T follicular helper cell (primary cell): ENCODE measurements around the gene GALNT9.
"Not testable (repeated sequence)": the region's sequence is repeated elsewhere in the genome, so short reads cannot be mapped to it uniquely, and the experiment has no call there.

Source experiments
- DNase-seq: peaks from one replicate; pipeline ENCODE4 v3.0.0-alpha.2; 2020; ENCODE audit warnings: low read depth

The GALNT9 gene

DNA sequence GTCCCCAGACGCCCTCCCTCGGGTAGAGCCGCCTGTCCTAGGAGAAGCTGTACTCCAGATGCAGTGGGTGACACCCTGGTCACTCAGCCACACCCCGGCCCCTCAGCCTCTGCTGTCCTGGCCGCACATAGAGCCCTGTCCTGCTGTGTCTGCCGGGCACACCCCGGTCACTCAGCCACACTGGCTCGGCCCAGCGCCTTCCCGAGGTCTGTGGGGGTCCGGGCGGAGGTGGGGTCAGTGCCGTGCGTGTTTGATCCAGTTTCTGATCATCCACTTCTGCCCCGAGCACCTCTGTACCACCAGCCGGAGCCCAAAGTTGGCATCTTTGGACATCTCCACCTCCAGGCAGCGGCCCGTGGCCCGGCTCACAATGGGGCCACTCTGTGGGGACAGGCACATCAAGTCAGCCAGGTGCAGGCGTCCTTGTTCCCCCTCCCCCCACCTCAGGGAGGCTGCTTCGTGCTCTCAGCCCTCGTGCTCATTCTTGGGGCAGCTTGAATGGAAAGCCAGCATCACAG, 132.5 kb downstream of the GALNT9 start:
- DNase-seq, result no peak

DNA sequence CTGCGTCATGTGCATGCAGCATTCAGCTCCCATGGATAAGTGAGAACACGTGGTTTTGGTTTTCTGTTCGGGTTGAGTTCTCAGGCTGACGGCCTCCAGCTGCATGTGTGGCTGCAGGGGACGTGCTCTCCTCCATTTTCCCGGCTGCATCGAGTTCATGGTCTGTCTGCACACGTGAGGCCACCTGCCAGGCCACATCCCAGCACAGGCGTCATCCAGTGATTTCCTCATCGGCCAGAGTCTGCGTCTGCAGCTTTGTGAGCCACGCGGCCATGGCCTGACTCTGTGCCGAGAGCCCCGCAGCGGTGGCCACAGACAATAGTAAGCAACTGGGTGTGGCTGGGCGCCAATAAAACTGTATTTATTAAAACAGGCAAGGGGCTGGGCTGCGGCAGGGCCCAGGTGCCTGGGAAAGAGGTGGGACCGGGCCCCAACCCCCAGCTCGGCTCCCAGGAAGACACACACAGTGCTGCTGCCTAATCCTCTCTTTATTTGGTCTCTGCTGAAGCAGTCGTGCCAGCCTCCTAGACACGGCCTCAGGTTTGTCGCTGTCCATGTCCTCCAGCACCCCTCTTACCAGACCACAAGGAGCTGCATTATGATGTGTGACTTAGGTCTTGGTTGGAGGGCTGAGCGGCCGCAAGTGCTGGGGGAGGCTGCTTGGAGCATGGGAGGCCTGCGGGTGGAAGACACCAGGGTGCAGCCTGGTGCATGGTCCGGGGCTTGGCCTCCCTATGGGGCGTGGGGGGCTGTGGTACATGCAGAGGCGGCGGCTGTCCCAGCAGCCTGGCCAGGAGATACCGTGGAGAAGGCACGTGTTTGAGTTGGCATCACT, 133.1 kb downstream of the GALNT9 start:
- no peak for DNase-seq

DNA sequence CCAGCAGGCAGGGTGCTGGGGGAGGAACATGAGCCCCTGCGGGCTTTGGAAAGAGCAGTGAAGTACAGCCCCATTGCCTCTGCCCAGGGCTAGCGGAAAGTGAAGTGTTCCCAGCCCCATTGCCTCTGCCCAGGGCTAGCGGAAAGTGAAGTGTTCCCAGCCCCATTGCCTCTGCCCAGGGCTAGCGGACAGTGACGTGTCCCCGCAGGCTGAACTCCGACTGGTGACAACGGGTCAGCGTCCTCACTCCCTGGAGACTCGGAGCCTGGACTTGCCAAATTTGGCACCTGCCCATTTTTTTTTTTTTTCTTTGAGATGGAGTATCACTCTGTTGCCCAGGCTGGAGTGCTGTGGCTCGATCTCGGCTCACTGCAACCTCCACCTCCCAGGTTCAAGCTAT, 134.1 kb downstream of the GALNT9 start:
- DNase-seq, result not testable (repeated sequence)

DNA sequence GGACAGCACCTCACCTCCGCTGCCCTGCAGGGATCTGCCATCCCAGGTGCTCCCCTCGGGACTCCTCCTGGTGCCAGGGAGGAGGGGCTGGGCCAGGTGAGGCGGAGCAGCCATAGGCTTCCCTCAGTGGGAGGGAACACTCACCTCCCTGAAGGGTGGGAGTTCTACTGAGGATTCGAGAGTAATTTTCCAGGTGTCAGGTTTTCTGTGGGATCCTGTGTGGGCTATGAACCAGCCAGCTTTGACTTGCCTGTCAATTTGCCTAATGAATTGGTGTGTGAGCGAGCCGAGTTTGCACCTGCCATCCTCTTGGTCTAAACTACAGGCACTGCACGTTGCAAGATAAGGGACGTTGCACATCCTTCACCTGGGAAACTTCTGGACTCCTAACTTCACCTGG, 134.8 kb downstream of the GALNT9 start:
- DNase-seq, result no peak

DNA sequence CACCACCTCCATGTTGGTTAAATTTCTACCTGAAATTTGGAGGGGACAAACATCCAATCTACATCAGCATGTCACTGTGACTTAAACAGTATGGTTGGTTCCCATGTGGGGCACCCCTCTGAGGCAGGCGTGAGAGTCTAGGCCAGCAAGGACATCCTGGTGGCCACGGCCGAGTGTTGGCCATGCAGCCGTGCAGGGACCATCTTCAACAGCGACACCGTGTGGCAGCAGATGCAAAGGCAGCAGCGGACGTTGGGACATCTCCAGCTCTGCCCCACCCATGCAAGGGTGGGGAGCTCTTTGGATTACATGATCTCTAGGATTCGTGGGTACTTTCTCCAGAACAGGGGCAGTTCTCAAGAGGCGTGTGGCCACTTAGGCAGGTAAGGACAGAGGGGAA, 135.3 kb downstream of the GALNT9 start:
- DNase-seq, result no peak

DNA sequence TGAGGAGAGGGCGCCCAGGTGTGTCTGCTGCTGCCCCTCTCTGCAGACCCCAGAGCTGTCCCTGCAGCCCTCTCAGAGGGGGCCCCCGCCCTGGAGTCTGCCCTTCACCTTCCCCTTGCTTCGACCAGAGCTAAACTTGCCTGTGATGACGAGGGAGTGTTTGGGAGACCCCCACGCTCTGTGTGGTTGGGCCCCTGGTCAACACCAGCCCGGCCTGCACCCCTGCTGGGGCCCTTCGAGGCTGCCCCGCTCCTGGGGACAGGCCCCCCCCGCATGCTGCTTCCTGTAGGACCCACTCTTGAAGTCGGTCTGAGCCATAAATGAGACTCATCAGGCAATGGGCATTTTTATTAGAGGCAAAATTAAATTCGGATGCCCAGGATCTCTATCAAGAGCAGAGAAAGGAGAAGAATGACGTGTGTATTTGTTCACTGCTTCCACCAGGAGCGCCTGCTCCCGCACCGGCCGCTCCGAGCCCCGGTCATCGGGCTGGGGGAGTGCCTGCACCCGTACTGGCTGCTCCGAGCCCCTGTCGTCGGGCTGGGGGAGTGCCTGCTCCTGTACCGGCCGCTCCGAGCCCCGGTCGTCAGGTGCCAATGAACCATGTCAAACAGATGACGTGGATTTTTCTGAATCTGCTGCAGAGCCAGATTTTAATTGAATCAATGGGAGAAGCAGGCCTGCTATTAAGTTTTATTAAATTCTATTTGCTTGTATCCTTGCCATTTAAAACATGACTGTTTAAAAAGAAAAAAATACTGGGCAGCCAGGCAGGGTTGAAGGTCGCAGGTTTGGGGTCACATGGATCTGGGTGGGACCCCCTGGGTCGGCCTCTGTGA, 137.5 kb downstream of the GALNT9 start:
- no peak for DNase-seq

DNA sequence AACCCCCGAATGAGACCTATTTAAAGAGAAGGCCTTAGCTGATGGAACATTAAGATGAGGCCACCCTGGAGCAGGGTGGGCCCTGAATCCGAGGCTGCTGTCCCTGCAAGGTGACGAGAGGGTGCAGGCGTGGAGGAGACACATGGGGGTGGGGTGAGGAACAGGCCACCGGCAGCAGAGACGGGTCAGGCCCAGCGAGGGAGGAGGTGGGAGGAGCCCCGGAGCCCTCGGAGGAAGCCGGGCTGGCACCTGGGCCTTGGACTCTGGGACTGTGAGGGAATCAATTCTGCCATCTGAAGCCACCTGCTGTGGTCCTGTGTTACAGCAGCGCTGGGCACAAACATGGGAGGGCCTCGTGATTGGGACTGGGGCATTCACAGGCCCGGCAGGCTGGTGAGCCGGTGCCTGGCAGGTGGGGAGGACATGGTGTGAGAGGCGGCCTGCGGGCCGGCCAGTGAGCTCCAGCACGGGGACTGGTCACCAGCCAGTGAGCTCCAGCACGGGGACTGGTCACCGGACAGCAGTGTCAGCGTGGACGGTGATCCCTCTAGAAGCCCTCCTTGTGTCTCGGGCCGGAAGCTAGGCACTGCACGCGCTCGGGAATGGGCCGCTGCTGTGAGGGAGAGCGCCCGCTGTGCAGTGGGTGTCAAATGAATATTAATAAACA, 138.4 kb downstream of the GALNT9 start:
- no peak for DNase-seq

DNA sequence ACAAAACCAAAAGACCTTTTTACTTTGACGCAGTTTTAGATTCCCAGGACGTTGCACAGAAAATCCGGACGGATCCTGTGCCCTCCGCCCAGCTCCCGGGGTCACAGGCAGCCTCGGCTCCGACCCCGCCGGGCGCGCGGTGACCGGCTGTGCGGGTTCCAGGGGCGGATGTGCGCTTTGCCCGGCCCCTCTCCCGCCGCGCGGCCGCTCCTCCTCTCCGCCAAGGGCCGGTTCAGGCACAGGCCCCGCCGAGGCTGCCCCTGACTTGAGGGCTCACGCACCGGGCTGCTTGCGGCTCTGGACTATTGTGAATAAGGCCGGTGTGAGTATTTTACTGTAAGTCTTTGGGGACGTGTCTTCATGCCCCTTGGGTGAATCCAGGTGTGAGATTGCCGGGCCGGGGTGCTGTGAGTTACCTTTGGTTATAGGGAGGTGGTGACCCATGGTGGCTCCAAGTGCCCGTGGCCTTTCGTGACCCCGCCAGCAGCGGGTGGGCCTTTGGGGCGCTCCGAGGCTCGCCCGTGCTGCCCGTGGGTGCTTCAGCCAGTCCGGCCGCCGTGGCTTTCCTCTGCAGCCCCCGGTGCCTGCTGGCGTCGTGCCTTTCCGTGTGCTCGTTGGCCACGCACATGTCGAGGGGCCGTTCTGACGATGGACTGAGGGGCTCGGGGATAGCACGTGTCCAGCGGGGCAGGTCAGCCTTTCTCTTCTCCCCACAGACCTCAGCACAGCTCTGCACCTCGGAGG, 139.2 kb downstream of the GALNT9 start:
- DNase-seq, result no peak

DNA sequence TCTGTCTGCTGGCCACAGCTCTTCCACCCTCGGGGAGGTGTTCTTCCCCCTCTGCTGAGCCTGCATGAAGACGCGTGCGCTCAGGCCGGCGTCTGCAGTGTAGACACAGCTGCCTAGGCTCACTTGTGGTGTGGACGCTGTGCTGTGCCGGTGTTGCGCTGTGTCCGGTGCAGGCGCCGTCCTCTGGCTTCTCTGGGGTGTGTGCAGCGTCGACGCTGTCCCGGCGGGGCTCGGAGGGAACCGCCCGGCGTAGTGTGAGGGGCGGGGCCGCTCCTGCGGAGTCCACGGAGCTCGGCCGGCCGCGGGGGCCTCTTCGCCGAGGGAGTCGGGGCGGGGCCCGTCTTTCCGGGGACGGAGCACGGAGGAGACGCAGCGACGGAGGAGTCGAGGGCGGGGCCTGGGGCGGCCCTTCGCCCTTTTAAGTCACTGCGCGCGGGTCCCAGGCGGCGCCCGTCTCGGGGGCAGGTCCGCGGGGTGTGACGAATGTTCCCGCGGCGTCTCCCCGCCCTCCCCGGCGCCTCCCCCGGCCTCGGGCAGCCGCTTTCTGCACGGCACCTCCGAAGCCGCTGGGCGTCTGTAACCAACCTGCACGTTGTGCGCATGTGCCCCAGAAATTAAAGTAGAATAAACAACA, 139.9 kb downstream of the GALNT9 start:
- peak; percentile 92 for DNase-seq

DNA sequence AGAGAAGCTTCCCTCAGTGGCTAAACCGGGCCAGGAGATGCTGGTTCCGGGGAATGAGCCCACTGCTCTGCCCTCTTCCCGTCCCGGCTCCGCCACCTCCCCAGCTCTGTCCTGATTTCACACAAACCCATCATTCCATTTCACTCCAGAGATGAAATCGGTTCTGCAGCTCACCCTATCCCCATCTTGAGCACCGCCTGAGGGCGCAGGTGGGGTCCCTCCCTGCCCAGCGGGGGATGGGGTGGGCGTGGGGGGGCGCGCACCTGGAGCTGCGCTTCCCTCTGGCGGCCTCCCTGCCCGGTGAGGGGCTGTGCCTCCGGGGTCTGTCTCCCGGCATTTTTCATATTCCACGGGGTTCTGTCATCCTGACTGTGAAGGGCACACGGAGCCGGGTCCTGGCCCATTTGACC, 140.5 kb downstream of the GALNT9 start:
- DNase-seq, result no peak

DNA sequence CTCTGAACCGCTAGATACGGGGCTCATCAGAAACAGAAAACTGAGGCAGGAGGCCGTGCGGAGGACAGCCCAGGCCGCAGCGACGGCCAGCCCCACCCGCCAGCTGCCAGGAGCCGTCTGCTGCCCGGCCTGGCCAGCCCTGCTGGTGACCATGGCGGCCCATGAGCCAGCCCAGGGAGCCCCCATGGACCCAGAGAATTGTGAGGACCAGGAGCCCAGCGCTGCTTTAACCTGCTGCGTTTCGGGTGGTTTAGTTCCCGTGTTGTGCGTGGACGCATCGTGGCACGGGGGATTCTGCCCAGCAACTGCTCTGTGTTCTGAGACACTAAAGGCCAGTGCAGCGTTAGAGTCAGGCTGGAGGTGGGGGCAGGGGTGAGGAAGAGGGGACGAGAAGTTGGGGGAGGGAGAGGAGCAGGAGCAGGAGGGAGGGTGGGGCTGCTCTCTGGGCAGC, 140.9 kb downstream of the GALNT9 start:
- no peak for DNase-seq

DNA sequence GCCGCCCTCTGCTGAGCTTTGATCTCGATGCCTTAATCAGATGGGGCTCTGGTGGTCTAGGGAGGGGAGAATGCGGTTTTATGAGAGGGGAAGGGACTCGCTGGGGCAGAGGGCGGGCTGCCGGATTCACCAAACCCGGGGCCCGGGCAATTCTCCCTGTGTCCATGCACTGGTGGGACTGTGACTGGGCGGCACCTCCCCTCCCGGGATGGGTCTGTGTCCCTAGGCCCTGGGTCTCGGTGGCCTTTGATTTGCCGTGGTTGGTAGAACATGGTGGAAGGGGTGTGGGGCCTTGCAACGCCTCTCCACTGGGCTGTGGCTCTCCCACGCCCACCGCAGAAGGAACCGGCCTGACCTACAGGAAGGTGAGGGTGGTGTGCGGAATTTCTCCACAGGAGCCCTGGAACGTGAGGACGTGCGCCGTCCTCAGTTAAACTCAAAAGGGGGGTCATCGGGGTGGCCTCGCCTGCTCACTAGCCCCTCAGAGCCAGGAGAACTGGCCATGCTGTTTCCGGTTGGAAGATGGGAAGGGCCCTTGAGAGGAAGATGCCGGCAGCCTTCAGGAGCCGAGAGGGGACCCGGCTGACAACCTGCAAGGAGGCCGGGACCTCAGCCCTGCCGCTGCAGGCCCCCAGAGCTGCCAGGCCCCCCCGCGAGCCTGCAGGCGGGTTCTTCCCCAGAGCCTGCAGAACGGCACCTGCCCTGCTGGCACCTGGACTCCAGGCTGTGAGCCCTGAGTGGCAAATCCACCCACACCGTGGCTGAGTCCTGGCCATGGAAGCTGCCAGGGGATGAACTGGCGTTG, 141.5 kb downstream of the GALNT9 start:
- DNase-seq, result no peak

DNA sequence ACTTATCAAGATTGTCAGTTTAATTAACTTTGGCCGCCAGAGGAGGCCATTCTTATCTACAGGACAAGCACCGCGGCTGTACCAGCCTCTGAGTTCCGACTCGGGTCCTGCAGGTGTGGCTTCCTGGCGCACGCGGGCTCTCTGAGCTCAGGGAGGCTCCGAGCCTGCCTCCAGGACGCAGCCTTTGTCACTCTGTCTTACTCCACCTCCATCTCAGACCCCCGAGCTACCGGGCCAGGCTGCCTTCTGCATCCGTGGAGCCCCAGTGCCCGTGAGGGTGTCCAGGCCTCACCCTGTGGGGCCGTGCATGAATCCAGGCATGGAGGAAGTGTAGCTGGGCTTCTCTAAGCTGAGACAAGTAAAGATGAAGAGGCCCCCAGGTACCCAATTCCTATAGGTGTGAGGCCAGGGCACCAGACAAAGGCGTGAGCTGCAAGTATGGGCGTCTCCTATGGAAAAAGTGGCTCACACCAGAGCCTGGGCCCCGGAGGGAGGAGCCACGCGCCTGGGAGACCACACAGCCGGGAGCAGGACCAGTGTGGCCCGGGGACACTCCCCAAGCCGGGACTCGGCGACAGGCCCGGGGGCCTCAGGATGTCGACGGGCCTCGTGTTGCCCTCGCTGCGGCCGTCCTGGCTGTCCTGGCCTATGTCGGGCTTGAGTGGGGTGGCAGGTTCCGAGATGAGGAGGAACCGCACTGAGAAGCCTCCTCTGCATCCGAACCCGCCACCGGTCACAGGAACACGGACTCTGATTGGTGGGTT, 142.3 kb downstream of the GALNT9 start:
- no peak for DNase-seq

DNA sequence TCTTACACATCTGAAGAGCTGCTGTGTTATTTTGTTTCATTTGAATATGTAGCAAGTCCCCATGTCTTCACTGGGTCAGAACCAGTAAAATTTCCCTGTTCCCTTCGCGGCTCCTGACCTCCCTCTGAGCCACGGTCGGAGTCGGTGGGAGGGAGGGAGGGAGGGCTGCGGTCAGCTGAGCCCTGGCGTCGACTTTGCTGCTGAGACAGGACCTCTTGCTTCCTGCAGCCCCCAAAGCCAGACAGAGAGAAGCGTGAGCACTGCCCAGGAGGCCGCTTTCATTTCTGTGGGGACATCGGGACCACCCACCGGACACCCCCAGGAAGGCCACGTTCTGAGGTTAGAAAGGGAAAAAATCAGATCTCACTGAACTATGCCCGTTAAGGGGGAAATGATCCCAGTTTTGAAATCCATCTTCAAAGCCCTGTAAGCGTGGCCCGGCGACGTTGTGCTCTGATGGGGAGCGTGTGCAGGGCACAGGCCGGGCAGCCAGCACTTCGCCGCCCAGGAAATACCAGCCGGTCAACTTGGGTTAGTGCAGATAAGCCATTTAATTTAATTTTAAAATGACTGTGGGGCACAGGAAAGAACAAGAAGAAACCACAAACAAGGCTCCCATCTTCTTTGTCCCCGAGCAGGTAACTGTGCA, 143.1 kb downstream of the GALNT9 start:
- DNase-seq, result no peak

DNA sequence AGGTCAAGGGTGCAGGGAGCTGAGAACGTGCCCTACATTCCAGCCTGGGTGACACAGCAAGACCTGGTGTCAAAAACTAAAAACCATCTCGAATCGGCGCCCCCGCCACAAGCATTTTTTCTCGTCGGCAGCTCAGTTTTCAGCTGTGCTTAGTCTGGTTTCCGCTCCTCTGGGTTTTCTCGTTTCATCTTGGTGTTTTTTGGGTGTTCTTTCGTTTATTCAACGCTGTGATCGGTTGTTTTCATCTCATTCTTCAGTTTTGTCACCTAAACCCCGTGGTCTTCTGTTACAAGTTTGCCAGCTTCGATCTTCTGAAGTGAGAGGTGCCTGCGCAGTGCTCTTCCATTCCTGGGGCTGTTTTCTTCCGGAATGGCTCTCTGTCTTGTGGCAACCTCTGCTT, 143.7 kb downstream of the GALNT9 start:
- DNase-seq, result peak; percentile 43

DNA sequence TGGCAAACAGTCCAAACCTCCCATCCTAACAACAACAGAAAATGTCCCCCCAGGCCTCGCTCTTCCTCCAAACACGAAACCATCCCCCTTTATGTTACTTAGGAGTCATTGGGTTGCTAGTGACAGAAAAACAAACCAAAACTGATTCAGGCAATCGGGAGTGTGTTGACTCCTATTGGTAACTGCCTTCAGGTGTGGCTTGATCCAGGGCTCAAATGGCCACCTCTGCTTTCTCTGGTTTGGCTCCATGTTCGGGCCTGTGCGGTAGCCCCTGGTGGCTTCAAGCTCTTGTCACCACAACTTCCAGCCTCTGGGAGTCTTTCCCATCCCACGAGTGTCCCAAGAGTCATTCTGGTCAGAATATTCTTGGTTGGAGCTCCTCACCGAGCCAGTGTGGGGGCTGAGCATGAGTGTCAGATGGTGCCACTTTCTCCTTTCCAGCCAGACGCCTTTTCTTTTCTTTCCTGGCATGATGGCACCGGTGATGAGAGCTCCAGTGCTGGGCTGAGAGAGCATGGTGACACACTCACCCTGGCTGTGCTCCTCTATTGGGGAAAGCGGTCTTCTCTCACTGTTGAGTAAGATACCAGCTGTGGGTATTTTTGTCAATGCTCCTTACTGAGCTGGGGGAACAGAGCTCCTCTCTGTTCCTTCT, 146.6 kb downstream of the GALNT9 start:
- no peak for DNase-seq

DNA sequence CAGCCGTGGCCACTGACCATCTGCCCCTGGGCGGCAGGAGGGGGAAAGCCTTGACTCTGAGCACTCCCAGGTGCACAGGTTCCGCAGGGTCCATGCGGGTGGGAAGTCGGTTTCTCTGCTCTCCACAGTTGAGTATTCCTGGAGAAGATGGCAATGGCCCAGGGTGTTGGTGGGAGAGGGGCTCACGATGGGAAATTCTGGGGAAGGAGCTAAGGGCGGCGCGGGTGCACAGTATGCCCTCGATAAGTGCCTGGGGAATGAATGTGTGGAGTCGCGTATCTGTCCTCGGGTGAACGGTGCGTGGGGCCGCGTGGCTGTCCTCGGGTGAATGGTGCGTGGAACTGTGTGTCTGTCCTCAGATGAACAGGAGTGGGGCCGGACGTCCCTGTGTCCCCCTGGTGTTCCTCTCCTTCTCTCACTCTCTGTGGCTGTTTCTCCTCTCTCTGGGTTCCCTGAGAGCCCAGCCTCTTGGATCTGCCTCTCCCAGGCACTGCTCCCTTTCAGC, 147.1 kb downstream of the GALNT9 start:
- no peak for DNase-seq

DNA sequence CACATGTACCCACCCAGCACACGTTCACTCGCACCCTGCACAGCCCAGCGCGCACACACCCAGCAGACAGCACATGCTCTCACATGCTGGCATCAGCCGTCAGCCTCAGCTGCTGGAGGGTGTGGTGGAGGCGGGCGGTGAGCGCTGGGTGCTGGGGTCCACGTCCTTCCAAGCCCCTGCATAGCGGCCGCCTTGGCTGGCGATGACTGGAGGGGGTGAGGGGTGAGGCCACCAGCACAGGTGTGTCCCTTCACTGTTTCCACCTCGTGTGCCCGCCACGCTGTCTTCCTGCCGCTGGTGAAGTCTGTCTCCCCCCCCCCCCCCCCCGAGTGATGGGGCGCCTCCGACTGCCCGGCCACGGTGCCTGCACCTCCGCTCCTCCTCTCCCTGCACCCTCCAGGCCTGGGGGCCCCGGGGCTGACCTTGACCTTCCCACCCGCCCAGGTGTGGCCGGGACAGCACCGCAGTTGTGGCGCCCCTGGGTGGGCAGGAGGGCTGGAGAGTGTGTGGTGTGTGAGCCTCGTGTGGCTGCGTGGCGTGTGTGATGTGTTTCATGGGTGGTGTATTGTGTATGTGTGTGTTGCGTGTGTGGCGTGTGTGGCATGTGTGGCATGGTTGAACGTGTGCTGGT, 147.7 kb downstream of the GALNT9 start:
- DNase-seq, result no peak
